Measurements from ENCODE around the gene RASD2.

Gene RASD2

DNA sequence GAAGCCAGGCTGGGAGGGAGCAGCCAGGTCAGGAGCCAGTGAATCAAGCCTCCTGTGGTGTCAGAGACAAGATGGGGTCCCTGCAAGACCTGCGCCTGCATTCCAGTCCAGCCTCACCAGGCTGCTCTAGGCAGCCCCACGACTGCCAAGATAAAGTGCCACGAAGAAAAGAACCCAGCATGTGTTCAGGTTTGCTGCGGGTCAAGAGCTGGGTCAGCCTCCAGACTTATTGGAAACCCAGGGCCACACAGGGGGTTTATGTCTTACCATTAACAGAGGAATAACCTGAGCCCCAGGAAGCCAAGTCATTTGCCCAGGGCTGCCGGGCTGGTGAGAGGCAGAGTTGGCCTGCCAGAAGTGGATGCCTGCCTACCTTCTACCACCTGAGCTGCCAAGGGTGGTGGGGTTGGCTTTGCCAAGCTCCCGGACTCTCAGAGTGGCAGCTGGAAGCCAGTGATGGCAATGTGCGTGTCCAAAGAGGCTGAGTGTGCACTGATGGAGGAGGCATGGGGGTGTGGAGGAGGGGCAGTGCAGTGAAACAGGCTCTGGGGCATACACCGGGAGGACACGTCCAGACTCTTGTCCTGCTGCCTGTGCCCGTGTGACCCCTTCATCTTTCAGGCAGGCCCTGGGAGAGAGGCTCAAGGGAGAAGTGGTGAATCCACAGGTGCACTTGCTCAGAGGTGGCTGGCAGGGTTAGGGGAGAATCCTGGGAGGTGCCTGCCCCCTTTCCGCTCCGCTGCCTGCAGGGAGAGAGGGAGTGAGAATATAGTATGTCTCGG, 1.7 kb downstream of the RASD2 start:
- TF ChIP-seq, protein P1, sequence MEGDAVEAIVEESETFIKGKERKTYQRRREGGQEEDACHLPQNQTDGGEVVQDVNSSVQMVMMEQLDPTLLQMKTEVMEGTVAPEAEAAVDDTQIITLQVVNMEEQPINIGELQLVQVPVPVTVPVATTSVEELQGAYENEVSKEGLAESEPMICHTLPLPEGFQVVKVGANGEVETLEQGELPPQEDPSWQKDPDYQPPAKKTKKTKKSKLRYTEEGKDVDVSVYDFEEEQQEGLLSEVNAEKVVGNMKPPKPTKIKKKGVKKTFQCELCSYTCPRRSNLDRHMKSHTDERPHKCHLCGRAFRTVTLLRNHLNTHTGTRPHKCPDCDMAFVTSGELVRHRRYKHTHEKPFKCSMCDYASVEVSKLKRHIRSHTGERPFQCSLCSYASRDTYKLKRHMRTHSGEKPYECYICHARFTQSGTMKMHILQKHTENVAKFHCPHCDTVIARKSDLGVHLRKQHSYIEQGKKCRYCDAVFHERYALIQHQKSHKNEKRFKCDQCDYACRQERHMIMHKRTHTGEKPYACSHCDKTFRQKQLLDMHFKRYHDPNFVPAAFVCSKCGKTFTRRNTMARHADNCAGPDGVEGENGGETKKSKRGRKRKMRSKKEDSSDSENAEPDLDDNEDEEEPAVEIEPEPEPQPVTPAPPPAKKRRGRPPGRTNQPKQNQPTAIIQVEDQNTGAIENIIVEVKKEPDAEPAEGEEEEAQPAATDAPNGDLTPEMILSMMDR (IDR thresholded peaks at IDR 0.05), result no peak

DNA sequence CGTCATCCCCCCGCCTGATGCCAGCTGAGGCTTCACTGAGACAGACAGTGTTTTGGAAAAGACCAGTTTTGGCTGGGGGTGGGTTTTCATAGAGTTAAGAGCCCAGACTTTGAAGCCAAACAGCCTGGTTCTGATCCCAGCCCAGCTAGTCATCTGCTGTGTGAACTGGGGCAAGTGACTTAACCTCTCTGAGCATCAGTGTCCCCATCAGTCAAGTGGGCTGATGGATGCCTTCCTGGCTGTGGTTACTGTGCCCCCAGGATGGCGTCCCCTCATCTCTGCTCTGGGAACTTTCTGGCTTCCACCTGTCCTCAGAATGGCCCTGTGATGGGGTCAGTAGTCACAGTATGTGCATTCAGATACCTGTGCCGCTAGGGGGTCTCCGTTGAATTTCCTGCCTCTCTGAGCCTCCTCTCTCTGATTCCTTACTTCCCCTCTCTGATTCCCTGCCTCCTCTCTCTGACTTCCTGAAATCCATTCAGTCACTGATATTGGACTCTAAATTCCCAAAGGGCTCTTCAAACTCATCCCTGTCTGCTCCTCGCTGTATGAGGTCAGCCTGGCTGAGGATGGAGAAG, 2.4 kb downstream of the RASD2 start:
- TF ChIP-seq, protein P1 (IDR thresholded peaks at IDR 0.05), result no peak

DNA sequence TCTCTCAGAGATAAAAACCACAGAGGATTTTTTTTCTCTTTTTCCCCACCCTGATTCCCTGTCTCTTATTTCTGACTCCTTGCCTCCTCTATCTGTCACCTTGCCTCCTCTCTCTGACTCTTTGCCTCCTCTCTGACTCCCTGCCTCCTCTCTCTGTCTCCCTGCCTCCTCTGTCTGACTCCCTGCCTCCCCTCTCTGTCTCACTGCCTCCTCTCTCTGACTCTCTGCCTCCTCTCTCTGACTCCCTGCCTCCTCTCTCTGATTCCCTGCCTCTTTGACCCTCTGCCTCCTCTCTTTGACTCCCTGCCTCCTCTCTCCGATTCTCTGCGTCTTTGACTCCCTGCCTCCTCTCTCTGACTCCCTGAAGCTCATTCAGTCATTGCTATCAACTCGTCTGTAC, 3.1 kb downstream of the RASD2 start:
- TF ChIP-seq, protein P1 (IDR thresholded peaks at IDR 0.05), result no peak

DNA sequence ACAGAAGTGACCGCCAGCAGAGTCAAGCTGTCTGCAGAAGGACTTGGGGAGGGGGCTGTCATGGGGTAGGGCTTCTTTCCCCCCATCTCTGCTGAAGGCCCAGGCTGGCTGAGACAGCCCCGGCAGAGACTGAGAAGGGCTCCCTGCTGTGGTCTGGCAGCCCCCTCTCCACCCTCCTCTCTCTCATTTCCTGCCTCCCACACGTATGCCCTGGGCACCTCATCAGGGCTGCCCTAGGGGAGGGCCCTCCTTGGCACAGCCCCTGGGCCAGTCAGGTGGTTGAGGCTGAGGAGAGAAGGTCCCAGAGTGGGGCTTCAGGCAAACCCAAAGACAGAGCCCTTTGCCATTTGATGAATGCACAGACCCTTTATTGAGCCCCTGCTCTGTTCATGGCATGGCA, 3.6 kb downstream of the RASD2 start:
- TF ChIP-seq, protein P1 (IDR thresholded peaks at IDR 0.05), result no peak

DNA sequence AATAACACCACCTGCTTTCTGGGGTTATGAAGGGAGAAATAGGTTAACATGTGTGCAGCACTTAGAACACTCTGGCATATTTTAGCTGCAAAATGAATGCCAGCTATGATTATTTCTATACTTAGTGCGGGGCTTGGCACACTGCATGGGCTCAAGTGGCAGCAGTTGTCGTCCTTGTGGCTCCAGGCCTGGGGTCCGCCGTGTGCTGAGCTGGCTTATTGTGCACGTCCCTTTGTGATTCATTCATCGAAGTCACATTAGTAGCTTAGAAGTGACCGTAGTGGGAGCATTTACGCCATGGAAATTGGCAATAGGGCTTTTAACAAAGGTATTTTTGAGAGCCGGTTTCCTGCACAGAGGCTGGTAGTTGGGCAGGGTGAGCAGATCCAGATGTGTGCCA, 4.2 kb downstream of the RASD2 start:
- TF ChIP-seq, protein P1 (IDR thresholded peaks at IDR 0.05), result no peak

DNA sequence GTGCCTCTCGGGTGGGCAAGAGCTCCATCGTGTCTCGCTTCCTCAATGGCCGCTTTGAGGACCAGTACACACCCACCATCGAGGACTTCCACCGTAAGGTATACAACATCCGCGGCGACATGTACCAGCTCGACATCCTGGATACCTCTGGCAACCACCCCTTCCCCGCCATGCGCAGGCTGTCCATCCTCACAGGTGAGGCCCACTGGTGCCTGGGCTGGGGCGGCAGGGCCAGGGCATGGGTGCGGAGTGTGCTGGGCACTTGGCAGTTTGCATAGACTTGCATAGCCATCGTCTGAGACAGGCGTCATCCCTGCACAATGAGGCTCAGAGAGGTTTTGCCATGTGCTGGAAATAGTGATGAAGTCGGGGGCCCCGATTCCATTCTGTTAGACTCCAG, 6.3 kb downstream of the RASD2 start:
- TF ChIP-seq, protein P1 (IDR thresholded peaks at IDR 0.05), result no peak

DNA sequence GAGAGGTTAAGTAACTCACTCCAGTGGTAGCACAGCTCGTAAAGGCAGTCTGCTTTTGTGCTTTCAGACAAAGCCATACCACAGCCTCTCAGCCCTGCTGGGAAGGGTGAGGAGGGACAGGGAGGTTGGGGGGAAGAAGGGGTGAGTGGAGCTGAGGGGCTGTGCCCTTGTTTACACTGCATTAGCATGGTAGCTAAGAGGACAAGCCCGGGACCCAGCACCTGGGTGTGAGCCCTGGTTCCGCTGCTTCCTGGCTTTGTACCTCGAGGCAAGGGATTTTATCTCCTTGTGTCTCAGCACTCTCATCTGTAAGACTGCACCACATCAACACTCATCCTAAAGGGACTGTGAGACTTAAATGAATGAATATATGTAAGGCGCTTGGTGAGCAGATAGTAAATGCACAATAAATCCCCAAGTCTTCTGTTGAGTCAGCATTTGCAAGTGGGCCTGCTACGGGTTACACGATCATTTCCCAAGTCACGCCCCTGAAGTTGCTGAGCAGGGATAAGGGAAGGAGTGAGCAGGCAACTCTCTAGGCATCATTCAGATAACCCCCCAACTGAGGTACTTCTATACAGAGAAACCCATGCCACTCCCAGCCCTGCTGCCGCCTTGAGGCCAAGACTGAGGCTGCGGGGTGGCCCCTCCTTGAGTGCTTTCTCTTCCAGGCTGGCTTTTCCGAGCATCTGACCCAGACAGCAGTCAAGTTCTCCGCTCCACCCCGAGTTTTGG, 7.5 kb downstream of the RASD2 start:
- TF ChIP-seq, protein P1 (IDR thresholded peaks at IDR 0.05), result no peak
